ENCODE results near the gene SCN3A.

DNA sequence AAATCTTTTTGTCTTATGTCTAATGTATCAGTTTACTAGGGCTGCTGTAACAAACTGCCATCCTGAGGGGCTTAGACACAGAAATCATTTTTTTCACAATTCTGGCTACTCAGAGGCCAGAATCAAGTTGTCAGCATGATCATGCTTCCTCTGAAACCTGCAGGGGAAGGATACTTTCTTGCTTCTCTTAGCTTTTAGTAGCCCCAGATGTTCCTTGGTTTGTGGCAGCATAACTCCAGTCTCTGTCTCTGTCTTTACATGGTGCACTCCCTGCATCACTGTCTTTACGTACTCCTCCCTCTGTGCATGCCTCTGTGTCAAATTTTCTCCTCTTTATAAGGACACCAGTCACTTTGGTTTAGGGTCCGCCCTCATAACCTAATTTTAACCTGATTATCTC is 2.0 kb upstream of the SCN3A start:
- no peak for TF ChIP-seq EP300 (IDR thresholded peaks at IDR 0.05)
- TF ChIP-seq, protein P1, sequence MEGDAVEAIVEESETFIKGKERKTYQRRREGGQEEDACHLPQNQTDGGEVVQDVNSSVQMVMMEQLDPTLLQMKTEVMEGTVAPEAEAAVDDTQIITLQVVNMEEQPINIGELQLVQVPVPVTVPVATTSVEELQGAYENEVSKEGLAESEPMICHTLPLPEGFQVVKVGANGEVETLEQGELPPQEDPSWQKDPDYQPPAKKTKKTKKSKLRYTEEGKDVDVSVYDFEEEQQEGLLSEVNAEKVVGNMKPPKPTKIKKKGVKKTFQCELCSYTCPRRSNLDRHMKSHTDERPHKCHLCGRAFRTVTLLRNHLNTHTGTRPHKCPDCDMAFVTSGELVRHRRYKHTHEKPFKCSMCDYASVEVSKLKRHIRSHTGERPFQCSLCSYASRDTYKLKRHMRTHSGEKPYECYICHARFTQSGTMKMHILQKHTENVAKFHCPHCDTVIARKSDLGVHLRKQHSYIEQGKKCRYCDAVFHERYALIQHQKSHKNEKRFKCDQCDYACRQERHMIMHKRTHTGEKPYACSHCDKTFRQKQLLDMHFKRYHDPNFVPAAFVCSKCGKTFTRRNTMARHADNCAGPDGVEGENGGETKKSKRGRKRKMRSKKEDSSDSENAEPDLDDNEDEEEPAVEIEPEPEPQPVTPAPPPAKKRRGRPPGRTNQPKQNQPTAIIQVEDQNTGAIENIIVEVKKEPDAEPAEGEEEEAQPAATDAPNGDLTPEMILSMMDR (IDR thresholded peaks at IDR 0.05) = no peak
- TF ChIP-seq POLR2A (IDR thresholded peaks at IDR 0.05) = no peak
